PC-3 (cell line): ENCODE results near the gene OR51E1.

Experiments
- CTCF ChIP-seq: fragments of 300-600 bp; sonication (generic); conservative IDR thresholded peaks from 2 replicates; pipeline ENCODE4 v1.5.1; 2017; ENCODE audit warnings: antibody characterized with exemption, low read depth, mild to moderate bottlenecking, low read length
- EZH2 ChIP-seq: fragments of 300-600 bp; sonication (generic); IDR thresholded peaks from one replicate; pipeline ENCODE4 v1.6.1; 2017; ENCODE audit warnings: antibody characterized with exemption, mild to moderate bottlenecking, low read length; ENCODE audit not compliant: unreplicated experiment
- EZH2phosphoT487 ChIP-seq: fragments of 300-600 bp; sonication (generic); IDR thresholded peaks from 2 replicates; pipeline ENCODE4 v1.6.1; 2018; ENCODE audit warnings: mild to moderate bottlenecking, antibody characterized with exemption, low read length, borderline replicate concordance

DNA sequence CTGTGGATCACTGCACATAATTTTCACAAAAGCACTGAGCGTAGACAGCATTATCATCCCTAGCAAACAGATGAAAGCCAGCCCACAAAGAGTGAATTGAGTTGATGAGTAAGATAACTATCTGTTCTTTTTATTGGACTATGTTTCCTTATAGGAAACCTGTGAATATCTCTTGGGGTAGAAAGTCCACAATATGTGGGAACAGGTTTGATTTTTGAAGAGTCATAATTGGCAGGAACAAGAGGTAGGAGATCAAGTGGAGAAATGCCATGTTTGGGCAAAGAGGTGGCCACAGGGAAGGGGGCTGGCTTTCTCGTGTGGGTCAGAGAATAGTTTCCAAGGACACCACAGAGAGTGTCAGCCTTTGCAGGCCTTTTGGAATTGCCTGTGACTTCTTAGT is 30.0 kb downstream of the OR51E1 start:
- TF ChIP-seq CTCF (no peak), EZH2 (no peak), EZH2phosphoT487 (no peak)
